HG03025 (cell line): Measurements from ENCODE around the gene SH3GL3.

ENCODE experiments used
- ATAC-seq: cut with Tn5 transposase; IDR thresholded peaks from one replicate; pipeline ENCODE4 v1.9.1; 2021; ENCODE audit warnings: mild to moderate bottlenecking, moderate library complexity; ENCODE audit not compliant: unreplicated experiment, low FRiP score

SH3GL3 gene

GRCh38 chr15:83446904-83447709 lies at the start of gene SH3GL3:
Gene SH3GL3 (plus strand): TSS chr15:83447341. CDS start chr15:83447534, 193 bp downstream.
- no peak for ATAC-seq

- ATAC-seq, result no peak
These were observed 48.5 kb upstream of the SH3GL3 start for GRCh38 chr15:83398626-83399025.

- ATAC-seq, result no peak
These were observed 43.0 kb upstream of the SH3GL3 start for GRCh38 chr15:83404121-83404520.

- ATAC-seq, result no peak
These were observed 36.6 kb upstream of the SH3GL3 start for GRCh38 chr15:83410532-83410931.

GRCh38 chr15:83413054-83413719 lies 34.0 kb upstream of the SH3GL3 start:
- ATAC-seq, result no peak

- ATAC-seq, result no peak
These were observed 25.1 kb upstream of the SH3GL3 start for GRCh38 chr15:83422081-83422480.

- ATAC-seq, result no peak
These were observed 24.6 kb upstream of the SH3GL3 start for GRCh38 chr15:83422541-83422940.

GRCh38 chr15:83424101-83424500 lies 23.0 kb upstream of the SH3GL3 start:
- no peak for ATAC-seq

GRCh38 chr15:83430441-83430840 lies 16.7 kb upstream of the SH3GL3 start:
- no peak for ATAC-seq

GRCh38 chr15:83431521-83431920 lies 15.6 kb upstream of the SH3GL3 start:
- no peak for ATAC-seq

GRCh38 chr15:83435202-83435601 lies 11.9 kb upstream of the SH3GL3 start:
- no peak for ATAC-seq

GRCh38 chr15:83435782-83436181 lies 11.4 kb upstream of the SH3GL3 start:
- ATAC-seq, result no peak

GRCh38 chr15:83436513-83437158 lies 10.5 kb upstream of the SH3GL3 start:
- ATAC-seq, result no peak

GRCh38 chr15:83443076-83443847 lies 3.9 kb upstream of the SH3GL3 start:
- no peak for ATAC-seq

GRCh38 chr15:83444936-83445335 lies 2.2 kb upstream of the SH3GL3 start:
- no peak for ATAC-seq

- no peak for ATAC-seq
These were observed 1.5 kb upstream of the SH3GL3 start for GRCh38 chr15:83445643-83446042.

GRCh38 chr15:83446417-83446816 lies 724 bp upstream of the SH3GL3 start:
- ATAC-seq, result no peak

- no peak for ATAC-seq
These were observed 2.1 kb downstream of the SH3GL3 start for GRCh38 chr15:83449250-83449671.

GRCh38 chr15:83449937-83450506 lies 2.9 kb downstream of the SH3GL3 start:
- no peak for ATAC-seq

GRCh38 chr15:83457149-83457548 lies 10.0 kb downstream of the SH3GL3 start:
- ATAC-seq, result no peak
